Esophagus squamous epithelium (tissue), 5 donors: Measurements from ENCODE around the gene DOK3. TPM values are rescaled to one million over a fixed set of nuclear protein-coding genes. Genes with fewer than 3 reads are reported as not detected.

Experiments used
- DNase-seq: peaks from one replicate; lab custom pipeline; 2025; lab: John Stamatoyannopoulos, UW
- H3K27ac ChIP-seq, 4 donors: fragments of 200-600 bp; sonication (generic); one replicate each; pipeline ENCODE4 v1.5.1; 2016 to 2019; ENCODE audit warnings: mild to moderate bottlenecking in 1 of 4
- H3K27me3 ChIP-seq, 4 donors: fragments of 200-600 bp; sonication (generic); 1 replicate in 3 of 4; 2 replicates in 1 of 4; pipeline versions ENCODE4 v1.5.1 to v1.6.0; 2017 to 2021; ENCODE audit warnings: antibody characterized with exemption in 1 of 4
- H3K36me3 ChIP-seq, 3 donors: fragments of 200-600 bp; sonication (generic); one replicate each; pipeline ENCODE4 v1.5.1; 2016 to 2019
- H3K4me1 ChIP-seq, 3 donors: fragments of 200-600 bp; sonication (generic); one replicate each; pipeline ENCODE4 v1.5.1; 2017 to 2019
- H3K4me3 ChIP-seq, 4 donors: fragments of 200-600 bp; sonication (generic); 1 replicate in 3 of 4; 2 replicates in 1 of 4; pipeline ENCODE4 v1.5.1; 2016 to 2019; ENCODE audit warnings: mild to moderate bottlenecking in 2 of 4, moderate library complexity in 1 of 4
- H3K9me3 ChIP-seq, 3 donors: fragments of 200-600 bp; sonication (generic); one replicate each; pipeline ENCODE4 v1.5.1; 2016 to 2019
- CTCF ChIP-seq, 6 experiments: fragments of 450-650 bp in 4 of 6; fragments of 200-600 bp in 2 of 6; sonication (generic) in 2 of 6; IDR thresholded peaks; one replicate each; pipeline ENCODE4 v1.5.1; 2016 to 2019; ENCODE audit warnings: antibody characterized with exemption in 6 of 6, mild to moderate bottlenecking in 4 of 6, moderate library complexity in 4 of 6
- POLR2A ChIP-seq, 4 donors: fragments of 450-650 bp; IDR thresholded peaks; one replicate each; pipeline ENCODE4 v1.6.1; 2017; ENCODE audit warnings: antibody characterized with exemption in 4 of 4, mild to moderate bottlenecking in 4 of 4, moderate library complexity in 3 of 4
- WGBS, 2 donors: methylation state at CpG; one replicate each; pipeline ENCODE4 v1.1.5; 2018; 5-methylcytosine and 5-hydroxymethylcytosine counted together
- intact Hi-C: fragments of 100-400 bp; cut with DNase I; formaldehyde crosslinking; loops from one replicate; pipeline ENCODE4 v1.15.0; 2022
- total RNA-seq, 4 donors: library from RNA; depleted of rRNA; stranded (reverse); fragments of >200 nt; gene quantifications; one replicate each; pipeline ENCODE4 v1.1.0, GENCODE V29; 2016
- donor health status: DM: yes; HTN: yes; CAD: no.

DOK3 gene
- total RNA-seq, 4 donors from 2014 or later, result 2.4 to 7.2 (median 4.4) TPM

GRCh38 chr5:177504086-177505056 is 5.3 kb downstream of the DOK3 start:
- H3K4me3 ChIP-seq, result no peak overlapping the region
- DNase-seq, result no peak
- intact Hi-C loops, result loop anchor here (5.0 kb wide), 1 partner anchor 112 kb away; no protein-coding TSS in a partner anchor
- 94 to 96% methylated on average over 8 to 11 of the region's 47 CpGs for WGBS, 2 donors
- no peak overlapping the region for H3K27ac ChIP-seq
- peaks cover 4 to 30% (median 10%) of the 10 kb centered on the region in 3 donors for H3K4me1 ChIP-seq
- peaks cover 0 to 10% (median 0%) of the 10 kb centered on the region in 3 donors for H3K36me3 ChIP-seq
- no peaks in the 10 kb centered on the region for H3K27me3 ChIP-seq
- TF ChIP-seq POLR2A (IDR thresholded peaks at IDR 0.05) (no peak), CTCF (IDR thresholded peaks at IDR 0.05) (no peak)
- no peaks in the 10 kb centered on the region for H3K9me3 ChIP-seq

GRCh38 chr5:177503351-177504085 is 6.1 kb downstream of the DOK3 start:
- Histone ChIP-seq H3K4me3 (no peak overlapping the region), H3K4me1 (peaks cover 8 to 28% (median 12%) of the 10 kb centered on the region in 3 donors), H3K9me3 (no peaks in the 10 kb centered on the region), H3K36me3 (peaks cover 0 to 10% (median 0%) of the 10 kb centered on the region in 3 donors), H3K27me3 (peaks cover 0 to under 1% (median 0%) of the 10 kb centered on the region in 4 donors), H3K27ac (no peak overlapping the region)
- no peak for DNase-seq
- WGBS, 2 donors, result 81 to 86% methylated on average over 7 to 11 of the region's 24 CpGs
- intact Hi-C loops, result loop anchor here (5.0 kb wide), 1 partner anchor 111 kb away; no protein-coding TSS in a partner anchor
- TF ChIP-seq POLR2A (IDR thresholded peaks at IDR 0.05), result no peak
- TF ChIP-seq CTCF (IDR thresholded peaks at IDR 0.05), result no peak

- TF ChIP-seq POLR2A (IDR thresholded peaks at IDR 0.05) (no peak), CTCF (IDR thresholded peaks at IDR 0.05) (no peak)
- peaks cover 14 to 34% (median 18%) of the 10 kb centered on the region in 3 donors for H3K4me1 ChIP-seq
- no peaks in the 10 kb centered on the region for H3K9me3 ChIP-seq
- H3K27ac ChIP-seq, result no peak overlapping the region
- WGBS, 2 donors, result 48 to 61% methylated on average over 11 to 14 of the region's 16 CpGs
- H3K36me3 ChIP-seq, result peaks cover 0 to 10% (median 0%) of the 10 kb centered on the region in 3 donors
- no peak overlapping the region for H3K4me3 ChIP-seq
- intact Hi-C loops, result loop anchor here (5.0 kb wide), 1 partner anchor 111 kb away; no protein-coding TSS in a partner anchor
- DNase-seq, result no peak
- peaks cover 0 to 7% (median 0%) of the 10 kb centered on the region in 4 donors for H3K27me3 ChIP-seq
These were observed 6.7 kb downstream of the DOK3 start for GRCh38 chr5:177502886-177503285.

- H3K4me1 ChIP-seq, result peaks cover 17 to 41% (median 18%) of the 10 kb centered on the region in 3 donors
- H3K27me3 ChIP-seq, result peaks cover 0 to 8% (median 0%) of the 10 kb centered on the region in 4 donors
- intact Hi-C loops, result loop anchor here (5.0 kb wide), 1 partner anchor 110 kb away; no protein-coding TSS in a partner anchor
- H3K27ac ChIP-seq, result no peak overlapping the region
- 47 to 55% methylated on average over 9 of the region's 9 CpGs for WGBS, 2 donors
- peaks cover 0 to 10% (median 0%) of the 10 kb centered on the region in 3 donors for H3K36me3 ChIP-seq
- TF ChIP-seq POLR2A (IDR thresholded peaks at IDR 0.05), result no peak
- TF ChIP-seq CTCF (IDR thresholded peaks at IDR 0.05), result no peak
- no peaks in the 10 kb centered on the region for H3K9me3 ChIP-seq
- no peak overlapping the region for H3K4me3 ChIP-seq
- no peak for DNase-seq
These were observed 7.5 kb downstream of the DOK3 start for GRCh38 chr5:177501874-177502678.
